Left lobe of liver (tissue), 2 donors: ENCODE data around the gene ANKRD39. TPM values are rescaled to one million over a fixed set of nuclear protein-coding genes. Genes with fewer than 3 reads are reported as not detected.

Source experiments
- ATAC-seq: fragments of 200-7000 bp; cut with Tn5 transposase; one replicate; pipeline ENCODE4 v1.9.1; 2020; ENCODE audit warnings: mild to moderate bottlenecking, moderate library complexity
- DNase-seq: peaks from one replicate; pipeline ENCODE4 v3.0.0-alpha.2; 2020; ENCODE audit warnings: low spot score
- total RNA-seq: library from RNA; stranded (reverse); gene quantifications from one replicate; pipeline ENCODE4 v1.2.1, GENCODE V29; 2021
- donor health status: DM: no; HTN: no; CAD: no; lungs with moderate emphysema.
- donor health status: DM: no; HTN: yes; CAD: no.

Gene ANKRD39
- total RNA-seq, 1 donor from 2014 or later = 9.5 TPM

DNA sequence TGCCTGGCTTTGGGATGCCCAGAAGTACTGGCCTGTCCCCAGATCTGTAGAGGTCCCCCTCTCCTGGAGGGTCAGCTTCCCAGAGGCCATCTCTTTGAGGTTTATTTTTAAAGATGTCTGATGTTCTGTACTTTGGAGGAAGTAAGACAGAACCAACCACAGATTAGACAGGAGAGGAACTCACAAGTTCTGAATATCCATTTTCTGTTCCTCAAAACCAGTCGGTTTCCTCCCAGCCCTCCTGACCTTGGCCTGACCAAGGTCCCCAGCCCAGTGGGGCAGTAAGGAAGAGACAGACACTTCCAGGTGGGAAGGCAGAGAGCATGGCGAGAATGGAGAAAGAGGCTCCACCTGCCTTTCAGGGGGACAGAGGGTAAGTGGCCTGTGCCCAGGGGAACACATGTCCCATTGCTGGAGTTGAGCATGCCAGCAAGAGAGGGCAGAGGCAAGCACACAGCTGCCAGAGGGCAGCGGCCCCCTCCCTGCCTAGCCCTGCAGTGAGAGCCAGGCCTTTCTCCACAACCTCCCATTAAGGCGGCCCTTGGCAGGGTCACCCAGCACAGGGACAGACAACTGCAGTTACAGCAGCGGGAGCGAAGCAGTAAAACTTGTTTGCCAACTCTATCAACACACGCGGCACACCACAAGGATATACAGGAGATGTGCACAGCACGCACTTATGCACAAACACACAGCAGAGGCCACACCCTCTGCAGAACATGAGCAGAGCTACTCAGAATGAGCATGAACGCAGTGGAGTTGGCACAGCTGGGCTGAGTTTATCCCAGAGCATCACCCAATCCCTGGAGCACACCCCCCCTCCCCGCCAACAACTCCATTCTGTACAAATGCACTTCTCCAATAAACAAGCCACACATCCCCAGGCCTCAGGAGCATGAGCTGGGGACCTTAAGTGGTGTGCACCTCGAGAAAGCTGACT lies 30.5 kb upstream of the ANKRD39 start:
- DNase-seq = no peak
- ATAC-seq = peak; percentile 17

GRCh38 chr2:96887493-96888012 lies 29.7 kb upstream of the ANKRD39 start:
- DNase-seq (no peak), ATAC-seq (no peak)

- no peak for DNase-seq
- ATAC-seq = peak; percentile 17
Measured at GRCh38 chr2:96885432-96886347, 27.9 kb upstream of the ANKRD39 start.

DNA sequence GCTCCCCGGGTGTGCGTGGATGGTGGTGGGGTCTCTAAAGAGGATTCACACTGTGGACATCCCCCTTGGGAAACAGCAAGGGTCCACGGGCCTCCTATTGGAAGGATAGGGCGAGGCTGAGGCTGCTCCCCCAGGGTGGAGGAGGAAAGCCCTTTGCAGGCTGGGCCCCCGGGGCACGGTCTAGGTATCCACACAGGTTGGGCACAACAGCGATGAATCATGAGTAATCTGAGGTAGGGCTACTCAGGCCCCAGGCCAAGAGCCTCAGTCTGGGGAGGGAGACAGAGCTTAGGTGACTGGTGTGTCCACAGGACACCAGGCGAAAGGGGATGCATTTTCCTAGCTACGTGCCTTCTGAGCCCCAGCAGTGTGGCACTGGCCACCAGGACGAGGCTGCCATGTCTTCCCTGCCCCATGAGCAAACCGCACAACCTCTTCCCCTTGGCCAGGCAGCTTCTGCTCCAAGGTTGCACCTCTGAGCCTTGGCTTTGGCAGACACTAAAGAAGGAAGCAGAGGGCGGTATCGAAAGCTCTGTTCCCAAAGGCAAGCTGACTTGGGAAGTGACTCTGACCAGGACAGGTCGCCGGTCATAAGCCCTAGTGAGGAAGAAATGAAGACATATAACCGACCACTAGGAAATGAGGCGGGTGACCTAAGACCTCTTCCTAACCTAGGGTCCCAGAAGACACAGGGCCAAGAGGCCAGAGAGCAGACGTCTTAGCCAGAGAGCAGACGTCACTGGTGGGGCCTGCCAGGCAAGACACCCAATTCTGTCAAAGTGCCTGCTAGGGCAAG lies 26.7 kb upstream of the ANKRD39 start:
- DNase-seq (no peak), ATAC-seq (peak; percentile 39)

DNA sequence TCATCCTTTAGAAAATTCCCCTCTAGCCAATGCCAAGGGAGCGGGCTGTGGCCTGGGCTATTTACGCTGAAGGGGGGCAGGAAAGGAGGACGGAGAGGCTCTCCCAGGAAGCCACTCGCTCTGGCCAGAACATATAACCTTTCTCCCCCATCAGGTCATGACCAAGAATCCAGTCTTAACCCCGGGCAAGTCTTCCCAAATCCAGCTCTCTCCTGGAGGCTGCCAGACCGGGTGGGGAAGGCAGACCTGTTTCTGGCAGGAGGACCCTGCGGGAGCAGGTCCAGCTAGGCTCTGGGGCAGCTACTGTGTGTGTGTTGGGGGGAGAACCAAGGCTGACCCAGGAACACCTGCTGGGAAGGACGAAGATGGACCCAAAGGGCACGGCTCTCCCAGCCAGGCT lies 25.5 kb upstream of the ANKRD39 start:
- ATAC-seq (no peak), DNase-seq (no peak)

- DNase-seq (no peak), ATAC-seq (no peak)
Measured at GRCh38 chr2:96882906-96883305, 25.1 kb upstream of the ANKRD39 start.

- ATAC-seq (no peak), DNase-seq (no peak)
Measured at GRCh38 chr2:96882230-96882629, 24.4 kb upstream of the ANKRD39 start.

DNA sequence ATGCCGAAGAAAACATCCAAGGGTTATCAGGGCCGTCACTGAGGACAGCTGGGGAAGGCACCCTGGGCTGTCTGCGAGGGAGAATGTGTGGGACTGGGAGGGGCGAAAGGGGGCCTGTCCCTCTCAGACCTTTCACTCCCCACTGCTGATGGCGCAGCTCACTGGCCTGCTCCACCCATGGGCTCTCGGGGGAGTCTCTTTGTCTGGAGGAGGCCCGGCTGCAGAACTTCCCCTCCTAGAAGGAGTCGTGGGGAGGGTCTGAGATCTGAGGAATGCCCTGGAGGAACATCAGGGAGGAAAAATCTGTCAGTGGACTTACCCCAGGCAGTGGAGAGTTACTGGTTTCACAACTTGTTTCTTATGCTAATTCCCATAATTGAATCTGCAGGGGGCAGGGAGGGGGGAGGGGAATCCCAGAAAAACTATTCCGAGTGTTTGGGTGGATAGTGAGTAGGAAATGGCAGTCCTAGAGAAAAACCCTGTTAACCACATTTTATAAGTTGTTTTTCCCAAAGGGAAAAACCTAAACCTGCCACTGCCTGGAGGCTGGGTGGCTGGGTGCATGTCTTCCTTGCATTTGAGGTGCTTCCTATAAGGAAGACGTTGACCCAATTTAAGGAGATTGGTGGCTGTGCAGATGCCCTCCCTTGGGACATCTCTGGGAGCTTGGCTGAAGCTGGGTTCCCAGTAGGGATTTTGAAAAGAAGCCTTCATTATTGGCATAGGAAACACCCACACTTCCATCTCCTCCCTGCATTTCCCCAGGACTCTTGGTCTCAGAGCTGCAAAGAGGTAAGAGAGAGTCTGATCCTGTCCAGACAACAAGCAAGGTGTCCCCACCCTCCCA lies 23.8 kb upstream of the ANKRD39 start:
- ATAC-seq = no peak
- no peak for DNase-seq

DNA sequence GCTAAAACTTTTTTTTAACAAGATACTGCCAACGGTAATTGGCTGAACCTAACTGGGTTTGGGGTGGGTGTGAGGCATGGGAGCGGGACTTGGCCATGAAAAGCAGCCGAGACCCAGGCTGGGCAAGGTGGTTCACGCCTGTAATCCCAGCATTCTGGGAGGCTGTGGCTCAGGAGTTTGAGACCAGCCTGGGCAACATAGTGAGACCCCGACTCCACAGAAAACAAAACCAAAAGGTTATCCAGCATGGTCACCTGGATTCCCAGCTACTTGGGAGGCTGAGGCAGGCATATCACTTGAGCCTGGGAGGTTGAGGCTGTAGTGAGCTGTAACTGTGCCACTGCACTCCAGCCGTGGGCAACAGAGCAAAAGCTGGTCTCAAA lies 23.1 kb upstream of the ANKRD39 start:
- ATAC-seq (no peak), DNase-seq (no peak)

DNA sequence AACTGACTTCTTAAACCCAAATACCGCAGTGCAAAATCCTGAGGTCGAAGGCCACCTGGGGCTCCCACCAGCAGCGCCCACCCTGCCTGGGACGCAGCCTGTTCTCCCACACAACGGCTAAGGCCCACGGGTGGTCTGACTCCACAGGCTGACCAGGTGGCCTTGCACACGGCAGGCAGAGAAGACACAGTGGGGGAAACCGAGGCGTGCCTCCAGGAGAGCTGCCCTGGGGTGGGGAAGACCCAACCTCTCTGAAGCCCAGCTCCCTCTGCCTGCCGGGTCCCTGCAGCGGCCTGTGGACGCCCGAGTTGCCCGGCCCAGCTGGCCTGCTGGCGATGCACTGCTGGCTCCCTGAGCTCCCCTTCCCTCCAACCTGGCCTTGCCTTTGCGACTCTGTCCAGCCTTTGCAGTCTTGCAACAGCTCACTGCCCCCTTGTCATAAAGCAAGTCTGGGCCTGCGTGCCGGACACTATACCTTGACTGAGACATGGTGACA lies 21.8 kb upstream of the ANKRD39 start:
- ATAC-seq = no peak
- no peak for DNase-seq

DNA sequence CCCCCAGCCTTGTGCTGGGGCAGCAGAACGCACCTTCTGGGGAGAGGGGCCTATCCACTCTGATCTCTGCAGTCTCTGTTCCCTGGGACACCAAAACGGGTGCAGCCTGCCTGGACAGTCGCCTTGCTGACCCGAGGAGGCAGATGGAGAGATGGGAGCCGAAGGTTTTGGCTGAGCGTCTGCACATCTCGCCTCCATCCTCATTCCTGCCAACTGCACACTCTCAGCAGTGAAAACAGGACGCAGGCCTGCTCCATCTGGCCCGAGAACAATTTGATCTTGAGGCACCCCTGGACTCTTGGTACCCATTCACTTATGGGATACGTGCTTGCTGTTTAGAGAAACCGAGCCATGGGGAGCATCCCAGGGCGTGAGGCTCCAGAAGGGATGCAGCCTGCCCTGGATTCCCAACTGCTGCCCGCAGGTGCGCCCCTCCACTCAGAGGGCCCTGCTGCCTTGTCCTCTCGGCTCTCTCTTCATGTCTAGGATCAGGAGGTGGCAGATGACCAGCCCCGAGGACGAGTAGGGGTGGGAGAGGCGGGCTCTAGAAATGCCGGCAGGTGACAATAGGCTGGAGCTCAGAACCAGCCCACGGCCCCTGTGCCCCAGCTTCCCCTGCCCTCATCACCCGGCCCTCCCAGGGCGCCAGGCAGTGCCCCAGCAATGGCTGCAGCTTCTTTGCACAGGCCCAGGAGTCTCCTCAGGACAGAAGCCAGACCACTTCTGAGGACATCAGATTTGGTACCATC lies 21.2 kb upstream of the ANKRD39 start:
- DNase-seq = no peak
- ATAC-seq = no peak

GRCh38 chr2:96878171-96878570 lies 20.4 kb upstream of the ANKRD39 start:
- ATAC-seq (no peak), DNase-seq (no peak)

GRCh38 chr2:96877631-96878092 lies 19.8 kb upstream of the ANKRD39 start:
- ATAC-seq (no peak), DNase-seq (no peak)

GRCh38 chr2:96877042-96877451 lies 19.2 kb upstream of the ANKRD39 start:
- ATAC-seq (no peak), DNase-seq (no peak)

DNA sequence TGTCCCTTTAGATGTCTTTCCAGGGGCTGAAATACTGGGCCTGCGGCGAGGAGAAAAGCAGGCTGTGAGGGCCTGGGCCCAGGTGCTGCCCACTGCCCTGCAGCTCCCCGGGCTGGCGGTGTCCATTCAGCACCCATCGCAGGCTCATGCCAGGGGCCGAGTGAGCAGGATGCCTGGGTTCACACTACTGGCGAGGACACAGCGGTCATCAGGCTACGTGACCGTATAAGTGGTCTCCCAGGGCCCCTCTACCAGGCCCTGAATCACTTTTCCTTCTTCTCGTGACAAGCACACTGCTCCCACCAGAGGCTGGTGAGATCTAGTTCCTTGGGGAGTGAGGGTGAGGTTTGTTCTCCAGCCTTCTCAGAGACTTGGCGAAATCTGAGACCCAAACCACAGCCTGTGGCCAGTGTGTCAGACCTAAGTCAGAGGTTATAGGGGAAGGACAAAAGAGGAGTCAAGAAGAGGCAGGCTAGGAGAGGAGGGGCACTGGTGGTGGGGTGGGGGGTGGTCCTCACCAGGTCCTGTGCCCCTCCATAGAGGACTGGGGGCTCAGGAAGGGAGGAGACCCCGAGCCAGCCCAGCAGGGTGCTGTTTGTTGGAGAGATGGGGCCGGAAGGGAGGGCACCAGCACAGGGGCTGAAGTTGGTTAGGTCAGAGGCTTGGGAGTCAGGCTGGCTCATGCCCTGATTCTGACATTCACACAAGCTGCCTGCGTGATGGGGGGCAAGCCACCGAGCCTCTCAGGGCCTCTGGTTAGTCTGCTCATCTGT lies 18.6 kb upstream of the ANKRD39 start:
- no peak for DNase-seq
- no peak for ATAC-seq

GRCh38 chr2:96875498-96876268 lies 17.9 kb upstream of the ANKRD39 start:
- ATAC-seq (peak; percentile 18), DNase-seq (no peak)

- DNase-seq = no peak
- no peak for ATAC-seq
Measured at GRCh38 chr2:96874198-96874831, 16.5 kb upstream of the ANKRD39 start.
